Fibroblast of lung (primary cell): ENCODE measurements around the gene RNF115.

Experiments
- EZH2 ChIP-seq: IDR thresholded peaks from 2 replicates; pipeline ENCODE4 v1.5.1; 2012; ENCODE audit warnings: low read length, control low read depth, mild to moderate bottlenecking; ENCODE audit errors: missing control alignments
- TF ChIP-seq, protein P1 (sequence below), 2 donors: IDR thresholded peaks in 1 of 2; conservative IDR thresholded peaks in 1 of 2; 1 replicate in 1 of 2; 2 replicates in 1 of 2; pipeline ENCODE4 v1.5.1; 2011 to 2012; ENCODE audit warnings: low read length in 2 of 2, control low read depth in 1 of 2, inconsistent platforms in 1 of 2, low read depth in 1 of 2, mild to moderate bottlenecking in 1 of 2

GRCh38 chr1:145751491-145752037 lies 72.3 kb downstream of the RNF115 start:
- TF ChIP-seq, protein P1, sequence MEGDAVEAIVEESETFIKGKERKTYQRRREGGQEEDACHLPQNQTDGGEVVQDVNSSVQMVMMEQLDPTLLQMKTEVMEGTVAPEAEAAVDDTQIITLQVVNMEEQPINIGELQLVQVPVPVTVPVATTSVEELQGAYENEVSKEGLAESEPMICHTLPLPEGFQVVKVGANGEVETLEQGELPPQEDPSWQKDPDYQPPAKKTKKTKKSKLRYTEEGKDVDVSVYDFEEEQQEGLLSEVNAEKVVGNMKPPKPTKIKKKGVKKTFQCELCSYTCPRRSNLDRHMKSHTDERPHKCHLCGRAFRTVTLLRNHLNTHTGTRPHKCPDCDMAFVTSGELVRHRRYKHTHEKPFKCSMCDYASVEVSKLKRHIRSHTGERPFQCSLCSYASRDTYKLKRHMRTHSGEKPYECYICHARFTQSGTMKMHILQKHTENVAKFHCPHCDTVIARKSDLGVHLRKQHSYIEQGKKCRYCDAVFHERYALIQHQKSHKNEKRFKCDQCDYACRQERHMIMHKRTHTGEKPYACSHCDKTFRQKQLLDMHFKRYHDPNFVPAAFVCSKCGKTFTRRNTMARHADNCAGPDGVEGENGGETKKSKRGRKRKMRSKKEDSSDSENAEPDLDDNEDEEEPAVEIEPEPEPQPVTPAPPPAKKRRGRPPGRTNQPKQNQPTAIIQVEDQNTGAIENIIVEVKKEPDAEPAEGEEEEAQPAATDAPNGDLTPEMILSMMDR (conservative IDR thresholded peaks at IDR 0.05 in 1 of 2, IDR thresholded peaks at IDR 0.05 in 1 of 2; ENCODE audit: low read depth in 1 of 2, low read length in 2 of 2), result no peak
- TF ChIP-seq EZH2, result no peak
